ENCODE measurements around the gene QRICH1.

DNA sequence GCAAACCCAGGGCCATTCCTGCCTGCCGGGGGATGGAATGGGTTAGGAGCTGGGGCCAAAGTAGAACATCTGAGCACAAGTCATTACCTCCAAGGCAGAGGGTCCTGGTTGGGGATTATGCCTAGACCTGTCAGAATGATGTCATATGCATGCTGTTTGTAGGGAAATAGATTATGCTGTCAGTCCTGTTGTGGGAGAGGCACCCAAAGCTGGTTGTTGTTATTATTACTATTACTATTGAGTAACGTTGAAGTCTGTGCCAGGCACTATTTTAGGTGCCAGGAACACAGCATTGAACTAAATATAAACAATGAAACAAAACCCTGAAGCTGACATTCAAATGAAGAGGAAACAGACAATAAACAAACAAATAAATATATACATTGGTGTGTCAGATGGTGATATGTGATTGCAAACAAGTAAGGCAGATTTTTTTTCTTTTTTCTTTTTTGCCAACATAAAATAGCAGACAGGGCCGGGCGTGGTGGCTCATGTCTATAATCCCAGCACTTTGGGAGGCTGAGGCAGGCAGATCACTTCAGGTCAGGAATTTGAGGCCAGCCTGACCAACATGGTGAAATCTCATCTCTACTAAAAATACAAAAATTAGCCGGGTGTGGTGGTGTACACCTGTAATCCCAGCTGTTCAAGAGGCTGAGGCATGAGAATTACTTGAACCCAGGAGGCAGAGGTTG is 101.9 kb downstream of the QRICH1 start:
- TF ChIP-seq POLR2AphosphoS2 (IDR thresholded peaks at IDR 0.05; ENCODE audit: low read depth, low read length) (no peak), RAD51 (IDR thresholded peaks at IDR 0.05) (no peak), CREB1 (IDR thresholded peaks at IDR 0.05; ENCODE audit: low read depth) (no peak), RB1 (IDR thresholded peaks at IDR 0.05; ENCODE audit: borderline replicate concordance) (no peak), RBBP5 (conservative IDR thresholded peaks at IDR 0.05) (no peak)
- TF ChIP-seq, protein P1, sequence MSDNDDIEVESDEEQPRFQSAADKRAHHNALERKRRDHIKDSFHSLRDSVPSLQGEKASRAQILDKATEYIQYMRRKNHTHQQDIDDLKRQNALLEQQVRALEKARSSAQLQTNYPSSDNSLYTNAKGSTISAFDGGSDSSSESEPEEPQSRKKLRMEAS (IDR thresholded peaks at IDR 0.05; ENCODE audit: low read depth, low read length) = no peak
